LNCaP clone FGC (cell line): ENCODE results near the gene ARHGEF28.

Source experiments
- DNase-seq: peaks from one replicate; pipeline ENCODE4 v3.0.0-alpha.2; 2011; ENCODE audit warnings: low read depth
- H3K4me3 ChIP-seq: 2 replicates; pipeline ENCODE4 v1.5.1; 2011; ENCODE audit warnings: mild to moderate bottlenecking, low read depth, low read length, control low read depth
- TF ChIP-seq, protein P1 (sequence below): IDR thresholded peaks from 2 replicates; pipeline ENCODE4 v1.5.1; 2012; ENCODE audit warnings: mild to moderate bottlenecking; ENCODE audit not compliant: control insufficient read depth, insufficient read depth; ENCODE audit errors: extremely low read depth

ARHGEF28 gene

DNA sequence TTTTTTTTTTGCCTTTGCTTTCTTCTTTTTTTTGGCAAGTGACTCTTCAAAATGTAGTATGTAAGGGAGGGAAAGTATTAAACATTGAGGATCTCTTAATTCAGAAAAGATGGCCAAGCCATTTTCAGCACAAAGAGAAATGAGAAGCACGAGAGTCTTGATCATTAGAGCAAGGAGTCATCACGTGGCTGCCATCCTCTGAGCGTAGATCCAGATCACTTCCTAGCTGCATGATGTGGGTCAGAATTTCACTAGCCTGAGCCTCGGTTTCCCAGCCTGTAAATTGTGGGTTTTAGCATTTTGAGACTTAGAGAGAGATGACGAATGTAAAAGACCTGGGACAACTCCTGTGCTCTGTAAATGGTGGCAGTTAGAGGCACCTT is 312.9 kb downstream of the ARHGEF28 start:
- TF ChIP-seq, protein P1, sequence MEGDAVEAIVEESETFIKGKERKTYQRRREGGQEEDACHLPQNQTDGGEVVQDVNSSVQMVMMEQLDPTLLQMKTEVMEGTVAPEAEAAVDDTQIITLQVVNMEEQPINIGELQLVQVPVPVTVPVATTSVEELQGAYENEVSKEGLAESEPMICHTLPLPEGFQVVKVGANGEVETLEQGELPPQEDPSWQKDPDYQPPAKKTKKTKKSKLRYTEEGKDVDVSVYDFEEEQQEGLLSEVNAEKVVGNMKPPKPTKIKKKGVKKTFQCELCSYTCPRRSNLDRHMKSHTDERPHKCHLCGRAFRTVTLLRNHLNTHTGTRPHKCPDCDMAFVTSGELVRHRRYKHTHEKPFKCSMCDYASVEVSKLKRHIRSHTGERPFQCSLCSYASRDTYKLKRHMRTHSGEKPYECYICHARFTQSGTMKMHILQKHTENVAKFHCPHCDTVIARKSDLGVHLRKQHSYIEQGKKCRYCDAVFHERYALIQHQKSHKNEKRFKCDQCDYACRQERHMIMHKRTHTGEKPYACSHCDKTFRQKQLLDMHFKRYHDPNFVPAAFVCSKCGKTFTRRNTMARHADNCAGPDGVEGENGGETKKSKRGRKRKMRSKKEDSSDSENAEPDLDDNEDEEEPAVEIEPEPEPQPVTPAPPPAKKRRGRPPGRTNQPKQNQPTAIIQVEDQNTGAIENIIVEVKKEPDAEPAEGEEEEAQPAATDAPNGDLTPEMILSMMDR, result no peak
- no peak overlapping the region for H3K4me3 ChIP-seq

DNA sequence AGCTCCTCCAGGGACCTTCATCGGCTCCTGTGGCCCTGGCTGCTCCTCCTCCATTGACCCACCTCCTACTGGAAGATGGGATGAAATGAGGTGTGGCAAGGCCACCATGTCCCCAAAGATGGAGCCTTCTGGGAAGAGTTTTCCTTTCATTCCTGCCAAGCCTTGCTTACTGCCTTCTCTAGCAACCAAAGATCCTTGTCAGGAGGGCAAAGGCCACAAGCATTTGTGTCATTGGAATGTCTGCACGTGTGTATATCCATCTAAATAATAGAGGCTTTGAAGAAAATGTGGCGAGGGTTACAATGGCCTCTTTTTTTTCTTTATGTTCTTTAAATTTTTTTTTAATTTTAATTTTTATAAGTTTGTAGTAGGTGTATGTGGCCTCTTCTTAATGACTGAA is 313.6 kb downstream of the ARHGEF28 start:
- no peak for DNase-seq
- no peak overlapping the region for H3K4me3 ChIP-seq
- TF ChIP-seq, protein P1, result no peak

More for the DNA sequence above, 312.9 kb downstream of the ARHGEF28 start:
- DNase-seq, result no peak

DNA sequence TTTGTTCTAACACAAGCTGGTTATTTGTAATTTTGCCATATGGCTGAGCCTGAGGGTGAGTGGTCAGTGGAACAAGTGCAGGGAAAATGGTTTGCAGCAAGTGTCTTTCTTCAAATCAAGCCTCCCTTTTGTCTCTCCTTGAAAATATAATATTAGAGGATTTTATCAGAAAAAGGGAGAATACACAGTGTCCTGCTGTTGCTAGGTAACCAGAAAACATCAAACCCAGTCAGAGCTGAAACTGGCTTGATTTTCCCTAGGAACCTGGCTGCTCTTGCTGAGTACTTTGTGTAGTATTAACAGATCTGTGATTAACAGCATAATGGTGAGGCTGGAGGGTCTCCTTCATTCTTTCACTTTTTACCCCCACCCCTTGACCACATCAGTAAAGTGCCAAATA is 314.0 kb downstream of the ARHGEF28 start:
- no peak overlapping the region for H3K4me3 ChIP-seq
- DNase-seq, result no peak
- TF ChIP-seq, protein P1, result no peak

DNA sequence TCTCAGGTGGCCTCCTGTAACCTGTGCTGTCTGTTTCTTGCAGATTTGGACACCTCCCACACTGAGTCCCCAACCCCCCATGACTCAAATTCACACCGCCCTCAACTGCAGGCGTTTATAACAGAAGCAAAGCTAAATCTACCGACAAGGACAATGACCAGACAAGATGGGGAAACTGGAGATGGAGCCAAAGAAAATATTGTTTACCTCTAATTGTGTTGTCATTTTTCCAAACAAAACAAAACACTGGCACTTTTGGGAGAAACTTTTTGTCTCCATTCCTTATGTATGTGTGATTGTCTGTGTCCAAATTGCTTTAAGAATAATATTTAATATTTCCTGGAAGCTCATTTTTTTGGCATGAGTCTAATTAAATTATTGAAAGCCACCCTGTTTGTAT is 314.8 kb downstream of the ARHGEF28 start:
- TF ChIP-seq, protein P1, result no peak
- DNase-seq, result peak; percentile 17
- H3K4me3 ChIP-seq, result no peak overlapping the region

DNA sequence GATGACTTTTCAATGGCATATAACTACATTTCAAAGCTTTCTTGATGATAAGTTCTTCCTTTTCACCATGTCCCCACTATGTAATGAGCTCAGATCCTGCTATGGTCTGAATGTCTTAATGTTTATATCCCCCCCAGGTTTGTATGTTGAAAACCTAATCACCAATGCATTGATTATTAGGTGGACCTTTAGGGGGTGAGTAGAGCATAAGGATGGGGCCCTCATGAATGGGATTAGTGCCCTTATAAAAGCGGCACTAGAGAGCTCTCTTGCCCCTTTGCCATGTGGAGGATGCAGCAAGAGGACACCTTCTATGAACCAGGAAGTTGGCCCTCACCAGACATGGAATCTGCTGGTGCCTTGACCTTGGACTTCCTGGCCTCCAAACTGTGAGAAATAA is 316.8 kb downstream of the ARHGEF28 start:
- TF ChIP-seq, protein P1, result no peak
- DNase-seq, result no peak
- H3K4me3 ChIP-seq, result no peak overlapping the region

DNA sequence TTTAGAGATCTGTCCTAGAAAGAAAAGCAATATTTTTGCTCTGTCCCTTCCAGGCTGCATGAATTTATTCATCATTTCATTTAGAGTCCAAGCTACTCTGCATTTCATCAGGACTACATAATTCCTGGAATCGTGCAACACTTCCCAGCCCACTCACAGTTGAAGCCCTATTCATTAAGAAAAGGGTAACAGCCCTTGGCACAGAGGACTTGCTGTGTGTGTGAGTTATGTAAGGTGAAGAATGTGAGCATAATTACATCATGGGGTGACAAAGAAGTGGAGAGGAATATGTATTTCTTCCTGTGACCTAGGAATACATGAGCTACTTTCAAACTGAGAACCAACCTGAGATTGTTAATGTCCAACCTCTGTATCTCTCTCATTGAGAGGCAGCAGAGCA is 317.4 kb downstream of the ARHGEF28 start:
- DNase-seq, result no peak
- TF ChIP-seq, protein P1, result no peak
- no peak overlapping the region for H3K4me3 ChIP-seq

DNA sequence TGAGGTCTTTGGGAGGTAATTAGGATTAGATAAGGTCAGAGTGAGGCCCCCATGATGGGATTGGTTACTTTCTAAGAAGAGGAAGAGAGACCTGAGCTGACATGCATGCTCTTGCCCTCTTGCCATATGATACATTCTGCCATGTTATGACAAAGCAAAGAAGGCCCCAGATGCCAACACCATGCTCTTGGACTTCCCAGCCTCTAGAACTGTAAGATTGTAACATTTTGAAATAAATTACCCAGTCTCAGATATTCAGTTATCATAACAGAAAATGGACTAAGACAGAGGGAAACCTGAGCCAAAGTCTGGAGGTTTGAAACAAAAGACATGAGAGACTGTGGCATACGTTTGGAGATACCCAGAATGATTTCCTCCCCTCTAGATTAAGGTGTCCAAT is 318.6 kb downstream of the ARHGEF28 start:
- no peak for DNase-seq
- TF ChIP-seq, protein P1, result no peak
- no peak overlapping the region for H3K4me3 ChIP-seq
